ENCODE results near the gene UTF1. TPM values are rescaled to one million over a fixed set of nuclear protein-coding genes. Genes with fewer than 3 reads are reported as not detected.

Gene UTF1
- total RNA-seq, 1 experiment from 2014 or later: not detected

GRCh38 chr10:133195611-133196010 is 34.4 kb upstream of the UTF1 start:
- H3K4me1 Mint-ChIP-seq (ENCODE audit: low read depth, unreplicated experiment): no peaks in the 10 kb centered on the region
- H3K36me3 Mint-ChIP-seq (ENCODE audit: insufficient read depth, unreplicated experiment): no peaks in the 10 kb centered on the region
- BruUV-seq (replicated peaks): no TSS peak
- intact Hi-C loops (cut with micrococcal nuclease; ENCODE audit: unreplicated experiment): no loop called here
- no peak overlapping the region for H3K27ac Mint-ChIP-seq (ENCODE audit: unreplicated experiment)
- no peak overlapping the region for H3K4me3 Mint-ChIP-seq (ENCODE audit: low read depth, unreplicated experiment)
- H3K27me3 Mint-ChIP-seq (ENCODE audit: unreplicated experiment): peaks cover 31% of the 10 kb centered on the region
- H3K9me3 Mint-ChIP-seq (ENCODE audit: low read depth, unreplicated experiment): peaks cover 4% of the 10 kb centered on the region
- DNase-seq: no peak
- no peak for TF ChIP-seq CTCF (IDR thresholded peaks at IDR 0.05; ENCODE audit: unreplicated experiment)
- CTCF ChIA-PET: no interaction called here

- no peak for TF ChIP-seq CTCF (IDR thresholded peaks at IDR 0.05; ENCODE audit: unreplicated experiment)
- no peak overlapping the region for H3K27ac Mint-ChIP-seq (ENCODE audit: unreplicated experiment)
- CTCF ChIA-PET: interaction anchor here (0.6 kb wide), 1 partner anchor 56 kb away, joined by 3 read pairs; no protein-coding TSS in a partner anchor
- H3K36me3 Mint-ChIP-seq (ENCODE audit: insufficient read depth, unreplicated experiment): no peaks in the 10 kb centered on the region
- H3K9me3 Mint-ChIP-seq (ENCODE audit: low read depth, unreplicated experiment): peaks cover 4% of the 10 kb centered on the region
- H3K4me1 Mint-ChIP-seq (ENCODE audit: low read depth, unreplicated experiment): no peaks in the 10 kb centered on the region
- DNase-seq: no peak
- no peak overlapping the region for H3K4me3 Mint-ChIP-seq (ENCODE audit: low read depth, unreplicated experiment)
- no TSS peak for BruUV-seq (replicated peaks)
- intact Hi-C loops (cut with micrococcal nuclease; ENCODE audit: unreplicated experiment): no loop called here
- H3K27me3 Mint-ChIP-seq (ENCODE audit: unreplicated experiment): peaks cover 31% of the 10 kb centered on the region
Measured at GRCh38 chr10:133196221-133196915, 33.6 kb upstream of the UTF1 start.

- TF ChIP-seq CTCF (IDR thresholded peaks at IDR 0.05; ENCODE audit: unreplicated experiment): no peak
- Mint-ChIP-seq H3K9me3 (ENCODE audit: low read depth, unreplicated experiment) (peaks cover under 1% of the 10 kb centered on the region), H3K4me1 (ENCODE audit: low read depth, unreplicated experiment) (no peaks in the 10 kb centered on the region), H3K36me3 (ENCODE audit: insufficient read depth, unreplicated experiment) (no peaks in the 10 kb centered on the region), H3K27me3 (ENCODE audit: unreplicated experiment) (peaks cover 24% of the 10 kb centered on the region), H3K4me3 (ENCODE audit: low read depth, unreplicated experiment) (no peak overlapping the region), H3K27ac (ENCODE audit: unreplicated experiment) (no peak overlapping the region)
- no peak for DNase-seq
- CTCF ChIA-PET: interaction anchor here (0.6 kb wide), 1 partner anchor 56 kb away, joined by 3 read pairs; no protein-coding TSS in a partner anchor
- no TSS peak for BruUV-seq (replicated peaks)
- intact Hi-C loops (cut with micrococcal nuclease; ENCODE audit: unreplicated experiment): no loop called here
Measured at GRCh38 chr10:133196936-133197758, 32.9 kb upstream of the UTF1 start.

- DNase-seq: no peak
- no TSS peak for BruUV-seq (replicated peaks)
- no peak for TF ChIP-seq CTCF (IDR thresholded peaks at IDR 0.05; ENCODE audit: unreplicated experiment)
- no peak overlapping the region for H3K27ac Mint-ChIP-seq (ENCODE audit: unreplicated experiment)
- H3K4me1 Mint-ChIP-seq (ENCODE audit: low read depth, unreplicated experiment): no peaks in the 10 kb centered on the region
- H3K27me3 Mint-ChIP-seq (ENCODE audit: unreplicated experiment): peaks cover 17% of the 10 kb centered on the region
- H3K9me3 Mint-ChIP-seq (ENCODE audit: low read depth, unreplicated experiment): no peaks in the 10 kb centered on the region
- H3K36me3 Mint-ChIP-seq (ENCODE audit: insufficient read depth, unreplicated experiment): peaks cover 5% of the 10 kb centered on the region
- CTCF ChIA-PET: no interaction called here
- intact Hi-C loops (cut with micrococcal nuclease; ENCODE audit: unreplicated experiment): no loop called here
- H3K4me3 Mint-ChIP-seq (ENCODE audit: low read depth, unreplicated experiment): no peak overlapping the region
Measured at GRCh38 chr10:133197786-133198185, 32.2 kb upstream of the UTF1 start.
